HL-60 (cell line): ENCODE results near the gene ESPNL.

Experiments
- DNase-seq, 2 experiments: peaks; one replicate each; pipeline ENCODE4 v3.0.0-alpha.2; 2010 to 2020; ENCODE audit warnings: low read depth in 1 of 2, low spot score in 1 of 2
- H3K27ac ChIP-seq: fragments of 250-450 bp; sonication (Bioruptor Pico); replicated peaks from 2 replicates; pipeline ENCODE4 v1.5.1; 2020; ENCODE audit warnings: mild to moderate bottlenecking, moderate library complexity
- H3K27me3 ChIP-seq: fragments of 250-450 bp; sonication (Bioruptor Pico); 2 replicates; pipeline ENCODE4 v1.5.1; 2021; ENCODE audit warnings: mild to moderate bottlenecking, moderate library complexity; ENCODE audit not compliant: insufficient read depth, poor library complexity, severe bottlenecking
- H3K4me3 ChIP-seq: replicated peaks from 2 replicates; pipeline ENCODE4 v1.5.1; 2011; ENCODE audit warnings: mild to moderate bottlenecking, control low read depth, low read length; ENCODE audit not compliant: insufficient read depth
- CTCF ChIP-seq: IDR thresholded peaks from one replicate; pipeline ENCODE4 v1.5.1; 2011; ENCODE audit warnings: low read length, control low read depth, inconsistent platforms; ENCODE audit not compliant: insufficient read depth
- GABPA ChIP-seq: IDR thresholded peaks from 2 replicates; pipeline ENCODE4 v1.6.1; 2012; ENCODE audit warnings: low read depth
- POLR2AphosphoS5 ChIP-seq: IDR thresholded peaks from 2 replicates; pipeline ENCODE4 v1.6.1; 2012; ENCODE audit warnings: low read depth
- REST ChIP-seq: IDR thresholded peaks from 2 replicates; pipeline ENCODE4 v1.6.1; 2012; ENCODE audit warnings: low read depth; ENCODE audit not compliant: insufficient replicate concordance
- SPI1 ChIP-seq: IDR thresholded peaks from 2 replicates; pipeline ENCODE4 v1.6.1; 2012; ENCODE audit warnings: low read depth, mild to moderate bottlenecking, borderline replicate concordance

The ESPNL gene

GRCh38 chr2:238182362-238182761, 82.2 kb downstream of the ESPNL start:
- no peak overlapping the region for H3K27ac ChIP-seq
- no peak overlapping the region for H3K4me3 ChIP-seq
- H3K27me3 ChIP-seq: no peaks in the 10 kb centered on the region
- DNase-seq: no peak
- TF ChIP-seq POLR2AphosphoS5 (no peak), SPI1 (no peak), REST (no peak), GABPA (no peak), CTCF (no peak)
